IMR-90 (cell line): Measurements from ENCODE around the gene RBP5. TPM values are rescaled to one million over a fixed set of nuclear protein-coding genes. Genes with fewer than 3 reads are reported as not detected.
A peak's percentile ranks its signal among the peaks of the same experiment; 100 is the strongest.

ENCODE experiments used
- ATAC-seq: fragments of 200-7000 bp; cut with Tn5 transposase; 2 replicates; pipeline ENCODE4 v1.9.1; 2020; ENCODE audit warnings: low read depth, mild to moderate bottlenecking, moderate library complexity
- BruUV-seq: library from RNA; stranded (reverse); fragments of 400-500 nt; replicated peaks from 2 replicates; lab custom pipeline; 2021; lab: Mats Ljungman, UMichigan
- CTCF ChIA-PET: fragments of 300-600 bp; formaldehyde crosslinking; extraction: SDS; loops from one replicate; lab custom pipeline; 2021; ENCODE audit warnings: antibody characterized with exemption; lab: Yijun Ruan, JAX
- POLR2A ChIA-PET: fragments of 300-600 bp; sonication (Branson Sonifier 250); formaldehyde crosslinking; loops from one replicate; lab custom pipeline; 2022; ENCODE audit warnings: antibody characterized with exemption; ENCODE audit not compliant: unreplicated experiment; lab: Charles Lee
- DNase-seq: peaks from one replicate; pipeline ENCODE4 v3.0.0; 2013
- H2AFZ ChIP-seq: replicated peaks from 2 replicates; pipeline ENCODE3; 2013; ENCODE audit warnings: low read length, mild to moderate bottlenecking; ENCODE audit not compliant: poor library complexity
- H2AK5ac ChIP-seq: 2 replicates; pipeline ENCODE4 v1.6.1; 2013; ENCODE audit warnings: low read depth, low read length, inconsistent platforms
- H2AK9ac ChIP-seq: replicated peaks from 2 replicates; pipeline ENCODE3; 2013; ENCODE audit warnings: mild to moderate bottlenecking, low read depth, low read length, moderate library complexity; ENCODE audit not compliant: poor library complexity
- H2BK120ac ChIP-seq: 2 replicates; pipeline ENCODE4 v1.6.1; 2013; ENCODE audit warnings: low read depth, low read length, inconsistent platforms
- H2BK15ac ChIP-seq: 3 replicates; pipeline ENCODE4 v1.6.1; 2013; ENCODE audit warnings: low read depth, low read length, inconsistent platforms
- H2BK20ac ChIP-seq: 2 replicates; pipeline ENCODE4 v1.6.1; 2013; ENCODE audit warnings: low read depth, mild to moderate bottlenecking, inconsistent platforms, low read length, moderate library complexity
- H2BK5ac ChIP-seq: 2 replicates; pipeline ENCODE4 v1.6.1; 2013; ENCODE audit warnings: mild to moderate bottlenecking, low read depth, low read length, inconsistent platforms; ENCODE audit not compliant: poor library complexity, severe bottlenecking
- H3K14ac ChIP-seq: replicated peaks from 2 replicates; pipeline ENCODE4 v1.6.1; 2013; ENCODE audit warnings: low read depth, low read length, inconsistent platforms
- H3K18ac ChIP-seq: 2 replicates; pipeline ENCODE4 v1.6.1; 2013; ENCODE audit warnings: low read depth, low read length, control low read depth
- H3K23ac ChIP-seq: 2 replicates; pipeline ENCODE4 v1.6.1; 2013; ENCODE audit warnings: low read depth, low read length, inconsistent platforms
- H3K27ac ChIP-seq: 2 replicates; pipeline ENCODE4 v1.5.1; 2013; ENCODE audit warnings: mild to moderate bottlenecking, control low read depth, low read length; ENCODE audit not compliant: insufficient read depth
- H3K27me3 ChIP-seq: 2 replicates; pipeline ENCODE4 v1.6.1; 2013; ENCODE audit warnings: low read length; ENCODE audit not compliant: control insufficient read depth, insufficient read depth
- H3K36me3 ChIP-seq: 2 replicates; pipeline ENCODE4 v1.6.1; 2013; ENCODE audit warnings: low read length, mixed read lengths; ENCODE audit not compliant: control insufficient read depth, insufficient read depth
- H3K4ac ChIP-seq: 2 replicates; pipeline ENCODE4 v1.6.1; 2013; ENCODE audit warnings: low read depth, low read length, inconsistent platforms
- H3K4me1 ChIP-seq: 2 replicates; pipeline ENCODE4 v1.6.1; 2013; ENCODE audit warnings: low read length, mixed read lengths; ENCODE audit not compliant: control insufficient read depth, insufficient read depth
- H3K4me2 ChIP-seq: 2 replicates; pipeline ENCODE4 v1.6.1; 2013; ENCODE audit warnings: low read depth, mild to moderate bottlenecking, control low read depth, low read length, moderate library complexity
- H3K4me3 ChIP-seq: 2 replicates; pipeline ENCODE4 v1.5.1; 2013; ENCODE audit warnings: low read depth, mild to moderate bottlenecking, control low read depth, low read length, moderate library complexity; ENCODE audit not compliant: insufficient read depth
- H3K56ac ChIP-seq: 2 replicates; pipeline ENCODE4 v1.6.1; 2013; ENCODE audit warnings: low read length, inconsistent platforms; ENCODE audit not compliant: insufficient read depth; ENCODE audit errors: extremely low read depth
- H3K79me1 ChIP-seq, 2 experiments: 2 replicates each; pipeline ENCODE4 v1.6.1; 2013; ENCODE audit warnings: low read length in 2 of 2, inconsistent platforms in 1 of 2, low read depth in 1 of 2
- H3K9ac ChIP-seq: 2 replicates; pipeline ENCODE4 v1.6.1; 2013; ENCODE audit warnings: low read depth, low read length, control low read depth
- H3K9me1 ChIP-seq: 2 replicates; pipeline ENCODE4 v1.6.1; 2013; ENCODE audit warnings: low read length, inconsistent platforms; ENCODE audit not compliant: insufficient read depth
- H3K9me3 ChIP-seq: 2 replicates; pipeline ENCODE4 v1.6.1; 2013; ENCODE audit warnings: low read length; ENCODE audit not compliant: control insufficient read depth, insufficient read depth
- H4K20me1 ChIP-seq: 2 replicates; pipeline ENCODE4 v1.6.1; 2013; ENCODE audit warnings: low read length, inconsistent platforms; ENCODE audit not compliant: insufficient read depth
- H4K5ac ChIP-seq: 2 replicates; pipeline ENCODE4 v1.6.1; 2013; ENCODE audit warnings: mild to moderate bottlenecking, low read depth, low read length, control low read depth
- H4K8ac ChIP-seq, 2 experiments: 2 replicates each; pipeline ENCODE4 v1.6.1; 2013; ENCODE audit warnings: low read depth in 2 of 2, low read length in 2 of 2, control low read depth in 1 of 2, inconsistent platforms in 1 of 2
- H4K91ac ChIP-seq: 2 replicates; pipeline ENCODE4 v1.6.1; 2013; ENCODE audit warnings: low read depth, low read length, inconsistent platforms; ENCODE audit not compliant: insufficient read depth
- BHLHE40 ChIP-seq: fragments of 150-350 bp; IDR thresholded peaks from 2 replicates; pipeline ENCODE4 v1.6.1; 2016; ENCODE audit warnings: mild to moderate bottlenecking, low read depth, low read length
- CEBPB ChIP-seq: IDR thresholded peaks from 2 replicates; pipeline ENCODE4 v1.6.1; 2012; ENCODE audit warnings: low read depth, low read length, improper control_type of control experiment
- CHD1 ChIP-seq: IDR thresholded peaks from 2 replicates; pipeline ENCODE4 v1.6.1; 2012; ENCODE audit warnings: low read depth, low read length, improper control_type of control experiment
- FOS ChIP-seq: fragments of 150-350 bp; IDR thresholded peaks from 2 replicates; pipeline ENCODE4 v1.6.1; 2016; ENCODE audit warnings: low read depth, low read length
- MAFK ChIP-seq: IDR thresholded peaks from 2 replicates; pipeline ENCODE4 v1.6.1; 2012; ENCODE audit warnings: low read depth, low read length, improper control_type of control experiment
- MAZ ChIP-seq: IDR thresholded peaks from 2 replicates; pipeline ENCODE4 v1.6.1; 2012; ENCODE audit warnings: low read depth, mild to moderate bottlenecking, low read length, improper control_type of control experiment, moderate library complexity, borderline replicate concordance
- MXI1 ChIP-seq: IDR thresholded peaks from 2 replicates; pipeline ENCODE4 v1.6.1; 2012; ENCODE audit warnings: low read depth, mild to moderate bottlenecking, low read length, moderate library complexity, borderline replicate concordance
- NFE2L2 ChIP-seq: fragments of 150-350 bp; IDR thresholded peaks from 2 replicates; pipeline ENCODE4 v1.6.1; 2016; ENCODE audit warnings: low read depth, mild to moderate bottlenecking, low read length
- POLR2A ChIP-seq: IDR thresholded peaks from 2 replicates; pipeline ENCODE4 v1.6.1; 2012; ENCODE audit warnings: mild to moderate bottlenecking, low read depth, low read length
- RAD21 ChIP-seq: IDR thresholded peaks from 2 replicates; pipeline ENCODE4 v1.6.1; 2012; ENCODE audit warnings: low read length, improper control_type of control experiment
- RCOR1 ChIP-seq: IDR thresholded peaks from 2 replicates; pipeline ENCODE4 v1.6.1; 2012; ENCODE audit warnings: mild to moderate bottlenecking, low read length, improper control_type of control experiment; ENCODE audit not compliant: insufficient replicate concordance
- RFX5 ChIP-seq: IDR thresholded peaks from 2 replicates; pipeline ENCODE4 v1.8.0; 2012; ENCODE audit warnings: low read depth, mild to moderate bottlenecking, low read length, moderate library complexity
- SMC3 ChIP-seq: fragments of 150-350 bp; IDR thresholded peaks from 2 replicates; pipeline ENCODE4 v1.6.1; 2016; ENCODE audit warnings: low read depth, mild to moderate bottlenecking, antibody characterized with exemption, low read length, moderate library complexity
- WGBS, 2 experiments: methylation state at CpG; one replicate each; pipeline versions ENCODE4 v1.1.5 to v1.1.7; 2013; ENCODE audit warnings: missing lambda C conversion rate in 2 of 2; ENCODE audit not compliant: insufficient read length in 1 of 2; ENCODE audit errors: extremely low coverage in 2 of 2; 5-methylcytosine and 5-hydroxymethylcytosine counted together
- dilution Hi-C: fragments of 300-500 bp; cut with HindIII; formaldehyde crosslinking; loops from one replicate; pipeline ENCODE4 v1.14.3; 2018; ENCODE audit warnings: low sequenced_read_pairs; ENCODE audit not compliant: unreplicated experiment
- in situ Hi-C: fragments of 300-500 bp; cut with MboI; formaldehyde crosslinking; loops from 3 replicates; pipeline ENCODE4 v1.14.3; 2019; ENCODE audit warnings: low sequenced_read_pairs, inconsistent platforms, mixed read lengths
- intact Hi-C: fragments of 100-400 bp; cut with micrococcal nuclease; formaldehyde crosslinking; loops from 2 replicates; pipeline ENCODE4 v1.10.0; 2022
- polyA plus RNA-seq, 3 experiments: library from polyadenylated mRNA; depleted of rRNA; stranded (reverse); fragments of >200 nt; gene quantifications; 2 replicates each; pipeline ENCODE4 v1.2.3, GENCODE V29; 2012; ENCODE audit warnings: low replicate concordance in 1 of 3
- total RNA-seq: library from RNA; depleted of rRNA; stranded (reverse); fragments of >200 nt; gene quantifications from 2 replicates; pipeline ENCODE4 v1.2.3, GENCODE V29; 2012
- TF ChIP-seq, protein P1 (sequence below): fragments of 150-350 bp; IDR thresholded peaks from 2 replicates; pipeline ENCODE4 v1.6.1; 2016; ENCODE audit warnings: low read depth, mild to moderate bottlenecking, low read length, moderate library complexity, borderline replicate concordance
- TF ChIP-seq, protein P2 (sequence below): conservative IDR thresholded peaks from 2 replicates; pipeline ENCODE4 v1.5.1; 2012; ENCODE audit warnings: mild to moderate bottlenecking, low read depth, low read length, improper control_type of control experiment
- TF ChIP-seq, protein P3 (sequence below): fragments of 150-350 bp; IDR thresholded peaks from 2 replicates; pipeline ENCODE4 v1.6.1; 2017; ENCODE audit warnings: mild to moderate bottlenecking, antibody characterized with exemption, low read length, low read depth

Gene RBP5
- total and polyA plus RNA-seq, 2 of the 4 experiments (the other 2 are of a cell fraction), result 0.15 TPM; not detected in 1

DNA sequence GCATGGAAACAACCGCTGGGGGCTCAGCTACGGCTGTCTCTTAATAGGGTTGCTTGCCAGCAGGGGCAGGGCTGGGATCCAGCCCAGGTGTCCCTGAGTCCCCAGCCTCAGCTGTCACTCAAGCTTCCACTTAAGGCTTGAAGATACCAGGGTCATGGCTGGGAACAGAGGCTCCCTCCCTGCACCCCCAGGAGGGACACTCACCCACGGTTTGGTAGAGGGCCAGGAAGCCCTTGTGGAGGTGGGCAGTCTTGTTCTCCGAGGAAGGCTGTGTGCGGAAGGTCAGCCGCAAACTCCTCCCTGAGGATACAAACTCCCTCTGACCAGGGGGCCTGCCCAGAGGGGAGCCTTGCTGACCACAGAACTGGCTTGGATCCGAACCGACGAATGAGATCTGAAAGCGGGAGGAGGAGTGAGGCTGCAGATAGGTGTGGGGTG, 27.0 kb downstream of the RBP5 start:
- Histone ChIP-seq H3K4me2 (no peak overlapping the region), H3K56ac (no peak overlapping the region), H3K27me3 (no peaks in the 10 kb centered on the region), H3K9me3 (no peaks in the 10 kb centered on the region), H4K8ac (no peak overlapping the region), H4K20me1 (peaks cover 4% of the 10 kb centered on the region), H2AK9ac (no peak overlapping the region), H2AFZ (no peak overlapping the region), H3K4me1 (peaks cover 4% of the 10 kb centered on the region; the same call in 1 of the 2 replicates), H4K91ac (no peak overlapping the region), H3K4ac (no peak overlapping the region), H3K9me1 (peaks cover 14% of the 10 kb centered on the region; the same call in 1 of the 2 replicates), H3K79me1 (peaks cover 14 to 22% of the 10 kb centered on the region in 2 experiments), H2AK5ac (no peak overlapping the region), H3K14ac (no peak overlapping the region), H2BK120ac (no peak overlapping the region), H3K4me3 (no peak overlapping the region), H2BK15ac (no peak overlapping the region), H3K18ac (no peak overlapping the region), H4K5ac (no peak overlapping the region), H3K23ac (no peak overlapping the region), H2BK5ac (no peak overlapping the region), H3K27ac (no peak overlapping the region), H3K9ac (no peak overlapping the region), H2BK20ac (no peak overlapping the region), H3K36me3 (peaks cover 26% of the 10 kb centered on the region)
- dilution Hi-C loops (no loop called here), intact Hi-C loops (no loop called here), in situ Hi-C loops (no loop called here)
- CTCF ChIA-PET, result no interaction called here
- no peak for DNase-seq
- no TSS peak for BruUV-seq
- POLR2A ChIA-PET, result no interaction called here
- ATAC-seq, result peak; percentile 24
- TF ChIP-seq BHLHE40 (no peak), CHD1 (no peak), CEBPB (no peak), MAFK (no peak), RFX5 (no peak), NFE2L2 (no peak), RCOR1 (no peak), MXI1 (no peak), SMC3 (no peak), MAZ (no peak), FOS (no peak), POLR2A (no peak), RAD21 (no peak)
- TF ChIP-seq, protein P1, sequence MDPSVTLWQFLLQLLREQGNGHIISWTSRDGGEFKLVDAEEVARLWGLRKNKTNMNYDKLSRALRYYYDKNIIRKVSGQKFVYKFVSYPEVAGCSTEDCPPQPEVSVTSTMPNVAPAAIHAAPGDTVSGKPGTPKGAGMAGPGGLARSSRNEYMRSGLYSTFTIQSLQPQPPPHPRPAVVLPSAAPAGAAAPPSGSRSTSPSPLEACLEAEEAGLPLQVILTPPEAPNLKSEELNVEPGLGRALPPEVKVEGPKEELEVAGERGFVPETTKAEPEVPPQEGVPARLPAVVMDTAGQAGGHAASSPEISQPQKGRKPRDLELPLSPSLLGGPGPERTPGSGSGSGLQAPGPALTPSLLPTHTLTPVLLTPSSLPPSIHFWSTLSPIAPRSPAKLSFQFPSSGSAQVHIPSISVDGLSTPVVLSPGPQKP, result no peak
- TF ChIP-seq, protein P2, sequence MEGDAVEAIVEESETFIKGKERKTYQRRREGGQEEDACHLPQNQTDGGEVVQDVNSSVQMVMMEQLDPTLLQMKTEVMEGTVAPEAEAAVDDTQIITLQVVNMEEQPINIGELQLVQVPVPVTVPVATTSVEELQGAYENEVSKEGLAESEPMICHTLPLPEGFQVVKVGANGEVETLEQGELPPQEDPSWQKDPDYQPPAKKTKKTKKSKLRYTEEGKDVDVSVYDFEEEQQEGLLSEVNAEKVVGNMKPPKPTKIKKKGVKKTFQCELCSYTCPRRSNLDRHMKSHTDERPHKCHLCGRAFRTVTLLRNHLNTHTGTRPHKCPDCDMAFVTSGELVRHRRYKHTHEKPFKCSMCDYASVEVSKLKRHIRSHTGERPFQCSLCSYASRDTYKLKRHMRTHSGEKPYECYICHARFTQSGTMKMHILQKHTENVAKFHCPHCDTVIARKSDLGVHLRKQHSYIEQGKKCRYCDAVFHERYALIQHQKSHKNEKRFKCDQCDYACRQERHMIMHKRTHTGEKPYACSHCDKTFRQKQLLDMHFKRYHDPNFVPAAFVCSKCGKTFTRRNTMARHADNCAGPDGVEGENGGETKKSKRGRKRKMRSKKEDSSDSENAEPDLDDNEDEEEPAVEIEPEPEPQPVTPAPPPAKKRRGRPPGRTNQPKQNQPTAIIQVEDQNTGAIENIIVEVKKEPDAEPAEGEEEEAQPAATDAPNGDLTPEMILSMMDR, result no peak
- TF ChIP-seq, protein P3, sequence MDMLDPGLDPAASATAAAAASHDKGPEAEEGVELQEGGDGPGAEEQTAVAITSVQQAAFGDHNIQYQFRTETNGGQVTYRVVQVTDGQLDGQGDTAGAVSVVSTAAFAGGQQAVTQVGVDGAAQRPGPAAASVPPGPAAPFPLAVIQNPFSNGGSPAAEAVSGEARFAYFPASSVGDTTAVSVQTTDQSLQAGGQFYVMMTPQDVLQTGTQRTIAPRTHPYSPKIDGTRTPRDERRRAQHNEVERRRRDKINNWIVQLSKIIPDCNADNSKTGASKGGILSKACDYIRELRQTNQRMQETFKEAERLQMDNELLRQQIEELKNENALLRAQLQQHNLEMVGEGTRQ, result no peak
- WGBS, 2 experiments, result 86% methylated on average over 2 of the region's 10 CpGs; no CpG with 5 or more reads in 1 of the 2 experiments
